ENCODE results near the gene DZIP3. TPM values are rescaled to one million over a fixed set of nuclear protein-coding genes. Genes with fewer than 3 reads are reported as not detected.

The DZIP3 gene
- polyA plus RNA-seq, 1 donor (not counting 4 experiments of a cell fraction or from before 2014, with no cell fraction given), result 3.9 TPM

- Histone ChIP-seq H2AFZ (ENCODE audit: control insufficient read depth, low read length) (no peak overlapping the region), H3K79me2 (ENCODE audit: control insufficient read depth, insufficient read depth, low read length) (no peaks in the 10 kb centered on the region), H3K4me1 (ENCODE audit: control insufficient read depth, extremely low read depth, insufficient read depth, low read length) (no peaks in the 10 kb centered on the region), H3K9me3 (ENCODE audit: control insufficient read depth, low read depth, low read length) (no peaks in the 10 kb centered on the region), H3K9ac (ENCODE audit: control insufficient read depth, extremely low read depth, insufficient read depth, low read length) (no peak overlapping the region), H3K36me3 (ENCODE audit: control insufficient read depth in 2 of 2, extremely low read depth in 1 of 2, insufficient read depth in 2 of 2, low read length in 2 of 2) (no peaks in the 10 kb centered on the region), H3K27me3 (ENCODE audit: control insufficient read depth, extremely low read depth, insufficient read depth, low read length) (no peaks in the 10 kb centered on the region), H3K4me3 (ENCODE audit: control insufficient read depth in 2 of 3, extremely low read depth in 1 of 3, insufficient read depth in 2 of 3, low read depth in 1 of 3, low read length in 3 of 3) (no peak overlapping the region), H3K27ac (ENCODE audit: control insufficient read depth, insufficient read depth, low read length) (no peak overlapping the region), H3K9me1 (ENCODE audit: control insufficient read depth, extremely low read depth, insufficient read depth, low read length) (no peaks in the 10 kb centered on the region), H3K4me2 (ENCODE audit: control insufficient read depth, extremely low read depth, insufficient read depth, low read depth, low read length) (no peak overlapping the region), H4K20me1 (ENCODE audit: control insufficient read depth, extremely low read depth, insufficient read depth, low read length) (no peaks in the 10 kb centered on the region)
- no peak for TF ChIP-seq EZH2 (IDR thresholded peaks at IDR 0.05; ENCODE audit: low read length)
- TF ChIP-seq CTCF (optimal IDR thresholded peaks at IDR 0.05 in 1 of 3, IDR thresholded peaks at IDR 0.05 in 1 of 3, conservative IDR thresholded peaks at IDR 0.05 in 1 of 3; ENCODE audit: extremely low read depth in 1 of 3, insufficient read depth in 2 of 3, low read length in 3 of 3), result no peak
- dilution Hi-C loops (cut with MboI; ENCODE audit: extremely low pct_ligation_motif_present, low sequenced_read_pairs), result no loop called here
- DNase-seq (ENCODE audit: low read depth, low spot score) (no peak), FAIRE-seq (no peak)
Measured at GRCh38 chr3:108728934-108729333, 139.4 kb downstream of the DZIP3 start.

DNA sequence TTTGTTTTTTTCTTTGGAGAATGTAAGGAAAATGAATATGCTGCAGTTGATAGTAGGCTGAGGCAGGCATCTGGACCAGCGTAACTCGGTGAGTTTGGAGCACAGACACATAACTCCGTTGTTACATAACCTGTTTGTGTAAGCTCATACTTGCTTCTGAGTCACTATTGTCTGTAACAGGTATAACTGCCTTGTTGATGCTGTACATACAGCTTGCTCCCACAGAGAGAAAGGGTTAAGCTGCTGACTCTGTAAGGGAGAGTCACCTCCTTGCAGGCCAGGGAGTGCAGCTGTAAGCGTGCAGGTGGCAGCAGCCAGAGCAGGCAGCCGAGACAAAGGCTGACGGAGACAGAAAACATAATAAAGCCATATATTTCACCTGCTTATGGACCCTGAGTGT lies 147.3 kb downstream of the DZIP3 start:
- Histone ChIP-seq H3K79me2 (ENCODE audit: control insufficient read depth, insufficient read depth, low read length) (no peaks in the 10 kb centered on the region), H3K27ac (ENCODE audit: control insufficient read depth, insufficient read depth, low read length) (no peak overlapping the region), H3K36me3 (ENCODE audit: control insufficient read depth in 2 of 2, extremely low read depth in 1 of 2, insufficient read depth in 2 of 2, low read length in 2 of 2) (no peaks in the 10 kb centered on the region), H3K27me3 (ENCODE audit: control insufficient read depth, extremely low read depth, insufficient read depth, low read length) (no peaks in the 10 kb centered on the region), H3K9me1 (ENCODE audit: control insufficient read depth, extremely low read depth, insufficient read depth, low read length) (no peaks in the 10 kb centered on the region), H4K20me1 (ENCODE audit: control insufficient read depth, extremely low read depth, insufficient read depth, low read length) (no peaks in the 10 kb centered on the region), H3K4me3 (ENCODE audit: control insufficient read depth in 2 of 3, extremely low read depth in 1 of 3, insufficient read depth in 2 of 3, low read depth in 1 of 3, low read length in 3 of 3) (no peak overlapping the region), H2AFZ (ENCODE audit: control insufficient read depth, low read length) (no peak overlapping the region), H3K9ac (ENCODE audit: control insufficient read depth, extremely low read depth, insufficient read depth, low read length) (no peak overlapping the region), H3K9me3 (ENCODE audit: control insufficient read depth, low read depth, low read length) (no peaks in the 10 kb centered on the region), H3K4me2 (ENCODE audit: control insufficient read depth, extremely low read depth, insufficient read depth, low read depth, low read length) (no peak overlapping the region), H3K4me1 (ENCODE audit: control insufficient read depth, extremely low read depth, insufficient read depth, low read length) (no peaks in the 10 kb centered on the region)
- dilution Hi-C loops (cut with MboI; ENCODE audit: extremely low pct_ligation_motif_present, low sequenced_read_pairs), result no loop called here
- no peak for TF ChIP-seq CTCF (optimal IDR thresholded peaks at IDR 0.05 in 1 of 3, IDR thresholded peaks at IDR 0.05 in 1 of 3, conservative IDR thresholded peaks at IDR 0.05 in 1 of 3; ENCODE audit: extremely low read depth in 1 of 3, insufficient read depth in 2 of 3, low read length in 3 of 3)
- no peak for TF ChIP-seq EZH2 (IDR thresholded peaks at IDR 0.05; ENCODE audit: low read length)
- FAIRE-seq, result no peak
- DNase-seq (ENCODE audit: low read depth, low spot score), result no peak

Measured in keratinocyte (primary cell).